ENCODE data around the gene CELSR2.
"Not testable (repeated sequence)": the region's sequence is repeated elsewhere in the genome, so short reads cannot be mapped to it uniquely, and the experiment has no call there.

CELSR2 gene, protein sequence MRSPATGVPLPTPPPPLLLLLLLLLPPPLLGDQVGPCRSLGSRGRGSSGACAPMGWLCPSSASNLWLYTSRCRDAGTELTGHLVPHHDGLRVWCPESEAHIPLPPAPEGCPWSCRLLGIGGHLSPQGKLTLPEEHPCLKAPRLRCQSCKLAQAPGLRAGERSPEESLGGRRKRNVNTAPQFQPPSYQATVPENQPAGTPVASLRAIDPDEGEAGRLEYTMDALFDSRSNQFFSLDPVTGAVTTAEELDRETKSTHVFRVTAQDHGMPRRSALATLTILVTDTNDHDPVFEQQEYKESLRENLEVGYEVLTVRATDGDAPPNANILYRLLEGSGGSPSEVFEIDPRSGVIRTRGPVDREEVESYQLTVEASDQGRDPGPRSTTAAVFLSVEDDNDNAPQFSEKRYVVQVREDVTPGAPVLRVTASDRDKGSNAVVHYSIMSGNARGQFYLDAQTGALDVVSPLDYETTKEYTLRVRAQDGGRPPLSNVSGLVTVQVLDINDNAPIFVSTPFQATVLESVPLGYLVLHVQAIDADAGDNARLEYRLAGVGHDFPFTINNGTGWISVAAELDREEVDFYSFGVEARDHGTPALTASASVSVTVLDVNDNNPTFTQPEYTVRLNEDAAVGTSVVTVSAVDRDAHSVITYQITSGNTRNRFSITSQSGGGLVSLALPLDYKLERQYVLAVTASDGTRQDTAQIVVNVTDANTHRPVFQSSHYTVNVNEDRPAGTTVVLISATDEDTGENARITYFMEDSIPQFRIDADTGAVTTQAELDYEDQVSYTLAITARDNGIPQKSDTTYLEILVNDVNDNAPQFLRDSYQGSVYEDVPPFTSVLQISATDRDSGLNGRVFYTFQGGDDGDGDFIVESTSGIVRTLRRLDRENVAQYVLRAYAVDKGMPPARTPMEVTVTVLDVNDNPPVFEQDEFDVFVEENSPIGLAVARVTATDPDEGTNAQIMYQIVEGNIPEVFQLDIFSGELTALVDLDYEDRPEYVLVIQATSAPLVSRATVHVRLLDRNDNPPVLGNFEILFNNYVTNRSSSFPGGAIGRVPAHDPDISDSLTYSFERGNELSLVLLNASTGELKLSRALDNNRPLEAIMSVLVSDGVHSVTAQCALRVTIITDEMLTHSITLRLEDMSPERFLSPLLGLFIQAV (N-terminal part only)

GRCh38 chr1:109248797-109249629, at the start of gene CELSR2:
Gene CELSR2 (plus strand): TSS chr1:109249539. CDS start chr1:109250080, 541 bp downstream.
- peak; percentile 27 to 48 for DNase-seq

DNA sequence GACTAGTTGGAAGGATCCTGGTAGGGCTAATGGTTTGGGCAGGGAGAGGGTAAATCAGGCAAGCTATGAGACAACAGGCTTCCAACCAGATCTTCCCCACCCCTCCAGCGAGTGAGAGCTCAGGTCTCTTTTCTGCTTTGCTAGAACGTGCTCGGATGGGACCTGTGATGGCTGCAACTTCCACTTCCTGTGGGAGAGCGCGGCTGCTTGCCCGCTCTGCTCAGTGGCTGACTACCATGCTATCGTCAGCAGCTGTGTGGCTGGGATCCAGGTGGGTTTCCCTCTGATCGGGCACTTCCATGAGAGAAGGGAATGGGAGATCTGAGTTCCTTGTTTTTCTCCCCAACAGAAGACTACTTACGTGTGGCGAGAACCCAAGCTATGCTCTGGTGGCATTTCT, 49.6 kb upstream of the CELSR2 start:
- DNase-seq, result no peak

GRCh38 chr1:109201123-109201703, 48.1 kb upstream of the CELSR2 start:
- DNase-seq, result peak; percentile 83 to 84

GRCh38 chr1:109204484-109204883, 44.9 kb upstream of the CELSR2 start:
- DNase-seq, result no peak

DNA sequence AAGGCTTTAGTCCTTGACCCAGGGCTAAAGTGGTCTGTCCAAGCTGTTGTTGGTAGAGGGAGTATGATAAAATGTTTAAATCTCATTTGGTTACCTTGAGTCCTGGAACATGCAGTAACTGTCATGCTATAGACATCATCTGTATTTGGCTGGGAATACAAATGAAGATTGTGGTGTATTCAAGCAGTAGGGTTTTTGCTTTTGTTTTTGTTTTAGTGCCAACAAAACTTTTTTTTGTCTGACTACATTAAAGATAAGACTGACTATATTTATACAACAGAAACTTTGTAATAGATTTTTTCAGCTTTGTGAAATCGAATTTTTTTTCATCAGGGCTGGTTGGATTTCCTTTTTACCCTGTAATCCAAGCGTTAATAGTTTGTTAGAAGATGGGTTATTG, 43.0 kb upstream of the CELSR2 start:
- DNase-seq, result no peak

DNA sequence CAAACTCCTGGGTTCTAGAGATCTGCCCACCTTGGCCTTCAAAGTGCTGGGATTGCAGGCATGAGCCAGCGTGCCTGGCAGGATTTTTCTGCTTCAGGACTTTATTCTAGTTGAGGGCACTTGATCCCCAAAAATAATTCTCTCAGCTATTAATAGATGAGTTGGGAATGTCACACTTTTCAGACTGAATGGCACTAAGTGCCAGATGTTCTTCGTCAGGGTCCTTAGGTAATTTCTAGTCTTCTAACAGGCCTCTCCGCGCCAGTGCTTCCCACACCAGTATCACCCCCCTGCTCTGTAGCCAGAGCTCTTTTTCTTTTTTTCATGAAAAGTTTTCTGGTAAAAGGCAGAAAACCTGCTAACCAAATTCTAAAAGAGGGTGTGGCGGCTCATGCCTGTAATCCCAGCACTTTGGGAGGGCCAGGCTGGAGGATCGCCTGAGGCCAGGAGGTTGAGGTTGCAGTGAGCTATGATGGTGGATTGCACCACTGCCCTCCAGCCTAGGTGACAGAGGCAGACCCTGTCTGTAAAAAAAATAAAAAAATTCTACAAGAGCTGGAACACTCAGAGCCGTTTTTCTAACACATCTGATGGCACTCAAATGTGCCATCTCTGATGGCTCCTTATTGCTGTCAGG, 41.8 kb upstream of the CELSR2 start:
- no peak for DNase-seq

- DNase-seq, result no peak
These were observed 40.9 kb upstream of the CELSR2 start for GRCh38 chr1:109208394-109208793.

DNA sequence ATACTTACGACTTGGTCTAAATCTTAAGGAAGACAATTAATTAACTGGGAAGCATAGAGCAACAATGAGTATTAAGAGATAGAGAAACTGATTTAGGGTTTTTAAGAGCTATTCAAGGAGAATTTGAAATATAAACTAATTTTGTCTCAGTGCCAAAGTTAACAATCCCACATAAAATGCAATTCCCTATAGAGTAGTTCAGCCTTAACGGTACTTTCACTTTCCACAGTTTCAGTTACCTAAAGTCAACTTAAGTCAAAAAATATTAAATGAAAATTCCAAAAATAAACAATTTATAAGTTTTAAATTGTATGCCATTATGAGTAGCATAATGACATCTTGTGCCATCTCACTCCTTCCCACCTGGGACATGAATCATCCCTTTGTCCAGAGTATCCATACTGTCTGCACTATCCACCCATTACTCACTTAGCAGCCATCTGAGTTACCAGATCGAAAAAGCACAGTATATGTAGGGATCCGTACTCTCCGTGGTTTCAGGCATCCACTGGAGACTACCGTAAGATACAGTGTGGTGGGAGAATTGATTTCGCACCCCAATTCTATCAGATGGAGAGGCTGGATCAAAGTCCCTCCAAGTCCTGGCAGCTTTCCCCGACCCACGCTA, 40.4 kb upstream of the CELSR2 start:
- DNase-seq, result no peak

DNA sequence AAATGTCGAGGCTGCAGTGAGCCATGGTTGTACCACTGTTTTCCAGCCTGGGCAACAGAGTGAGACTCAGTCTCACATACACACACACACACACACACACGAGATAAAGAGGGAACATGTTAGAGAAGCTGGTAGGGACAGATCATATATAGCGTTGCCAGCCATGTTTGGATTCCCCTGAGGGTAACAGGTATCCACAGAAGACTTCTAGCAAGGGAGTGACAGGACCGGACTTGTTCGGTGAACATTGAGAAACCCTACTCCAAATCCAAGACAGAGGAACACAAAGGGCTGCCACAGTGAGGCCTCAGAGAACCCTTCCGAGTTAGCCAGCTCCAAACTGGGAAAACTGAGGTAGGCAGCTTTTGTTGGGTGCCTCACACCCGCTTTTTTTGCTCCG, 39.3 kb upstream of the CELSR2 start:
- no peak for DNase-seq

- DNase-seq, result no peak
These were observed 36.0 kb upstream of the CELSR2 start for GRCh38 chr1:109213345-109213823.

GRCh38 chr1:109213824-109214693, 35.3 kb upstream of the CELSR2 start, which contains the start of gene SARS1:
Gene SARS1 (plus strand): TSS chr1:109213918. CDS start chr1:109213993, 75 bp downstream.
- DNase-seq, result peak; percentile 78 to 87

- DNase-seq, result peak; percentile 51 to 58
These were observed 34.4 kb upstream of the CELSR2 start for GRCh38 chr1:109214695-109215623.

DNA sequence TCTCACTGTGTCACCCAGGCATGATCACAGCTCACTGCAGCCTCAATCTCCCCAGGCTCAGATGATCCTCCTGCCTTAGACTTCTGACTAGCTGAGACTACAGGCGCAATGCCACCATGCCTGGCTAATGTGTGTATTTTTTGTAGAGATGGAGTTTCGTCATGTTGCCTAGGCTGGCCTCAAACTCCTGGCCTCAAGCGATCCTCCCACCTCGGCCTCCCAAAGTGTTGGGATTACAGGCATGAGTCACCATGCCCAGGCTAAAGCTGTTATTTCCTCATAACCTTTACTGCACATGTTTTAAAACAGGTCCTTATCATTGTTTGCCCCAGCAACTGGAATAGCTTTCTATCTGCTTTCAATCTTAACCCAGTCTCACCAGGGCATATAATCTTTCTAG, 32.7 kb upstream of the CELSR2 start:
- no peak for DNase-seq

- DNase-seq, result no peak
These were observed 30.8 kb upstream of the CELSR2 start for GRCh38 chr1:109218516-109218915.

DNA sequence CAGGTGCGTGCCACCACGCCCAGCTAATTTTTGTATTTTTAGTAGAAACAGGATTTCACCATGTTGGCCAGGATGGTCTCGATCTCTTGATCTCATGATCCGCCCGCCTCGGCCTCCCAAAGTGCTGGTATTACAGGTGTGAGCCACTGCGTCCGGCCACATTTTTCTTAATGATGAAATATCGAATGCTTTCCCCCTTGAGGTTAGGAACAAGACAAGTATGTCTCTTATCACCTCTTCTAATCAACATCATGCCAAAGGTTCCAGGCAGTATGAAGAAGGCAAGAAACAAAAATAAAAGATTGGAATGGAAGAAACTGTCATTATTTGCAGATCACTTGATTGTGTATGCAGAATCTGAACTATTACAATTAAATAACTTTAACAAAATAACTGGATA, 28.1 kb upstream of the CELSR2 start:
- not testable (repeated sequence) for DNase-seq

DNA sequence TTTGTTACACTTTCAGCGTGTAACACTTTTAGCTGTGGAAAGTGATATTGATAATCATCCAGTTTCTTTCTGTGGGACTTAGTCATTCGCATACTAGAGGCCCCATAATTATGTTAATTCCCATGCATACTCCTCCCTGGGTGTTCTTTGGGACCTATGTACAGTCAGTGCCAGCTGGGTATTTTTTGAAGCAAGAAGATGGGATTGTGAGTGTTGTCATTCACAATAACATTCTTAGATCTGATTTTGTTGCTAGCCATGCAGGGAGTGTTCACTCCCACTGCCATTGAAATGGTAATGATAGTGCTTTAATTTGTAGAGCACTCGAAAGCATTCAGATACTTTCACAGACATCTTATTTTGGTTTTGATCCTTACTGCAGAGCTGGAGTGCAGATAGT, 24.0 kb upstream of the CELSR2 start:
- DNase-seq, result no peak

DNA sequence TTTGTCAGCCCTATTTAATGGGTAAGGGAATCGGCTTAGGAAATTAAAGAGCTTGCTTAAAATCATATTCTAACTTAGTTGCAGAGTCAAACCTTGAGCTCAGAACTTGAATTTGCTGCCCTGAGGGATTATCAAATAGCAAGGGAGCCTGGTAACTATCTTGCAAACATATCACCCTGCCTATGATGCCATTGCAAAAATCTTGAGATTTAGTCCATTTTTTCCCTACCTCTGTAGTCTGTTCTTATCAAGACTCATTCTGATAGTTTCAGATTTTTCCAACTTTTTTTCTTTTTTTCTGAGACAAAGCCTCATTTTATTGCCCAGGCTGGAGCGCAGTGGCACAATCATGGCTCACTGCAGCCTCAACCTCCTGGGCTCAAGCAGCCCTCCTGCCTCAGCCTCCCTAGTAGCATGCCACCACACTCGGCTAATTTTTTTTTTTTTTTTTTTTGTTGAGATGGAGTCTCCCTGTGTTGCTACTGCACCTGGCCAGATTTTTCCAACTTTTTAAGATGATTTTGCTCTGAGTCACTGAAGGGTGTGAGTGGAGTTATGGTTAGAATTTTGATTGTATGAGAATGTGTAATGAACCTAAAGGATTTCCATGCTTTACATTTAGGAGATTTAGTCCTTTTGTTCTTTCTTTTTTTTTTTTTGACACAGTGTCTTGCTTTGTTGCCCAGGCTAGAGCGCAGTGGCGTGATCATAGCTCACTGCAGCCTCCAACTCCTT, 23.5 kb upstream of the CELSR2 start:
- DNase-seq, result no peak

GRCh38 chr1:109228167-109228566, 21.2 kb upstream of the CELSR2 start:
- no peak for DNase-seq

Data from inflammatory macrophage treated with lipopolysaccharide for 1 hour (primary cell).